ENCODE measurements around the gene RIC8A.

The RIC8A gene

GRCh38 chr11:257766-258493 is 50.4 kb downstream of the RIC8A start:
- no peak for DNase-seq (ENCODE audit: low read depth)
- H3K4me3 ChIP-seq (replicated peaks; ENCODE audit: low read depth, low read length), result no peak overlapping the region
- TF ChIP-seq CTCF (IDR thresholded peaks at IDR 0.05; ENCODE audit: low read length, missing control alignments), result peak; percentile 25

- no peak for TF ChIP-seq CTCF (IDR thresholded peaks at IDR 0.05; ENCODE audit: low read length, missing control alignments)
- no peak for DNase-seq (ENCODE audit: low read depth)
- H3K4me3 ChIP-seq (replicated peaks; ENCODE audit: low read depth, low read length), result no peak overlapping the region
These were observed 51.9 kb downstream of the RIC8A start for GRCh38 chr11:259413-259812.

- DNase-seq (ENCODE audit: low read depth), result no peak
- no peak overlapping the region for H3K4me3 ChIP-seq (replicated peaks; ENCODE audit: low read depth, low read length)
- TF ChIP-seq CTCF (IDR thresholded peaks at IDR 0.05; ENCODE audit: low read length, missing control alignments), result no peak
These were observed 54.1 kb downstream of the RIC8A start for GRCh38 chr11:261624-262023.

Data from fibroblast of pulmonary artery (primary cell).